A172 (cell line): ENCODE measurements around the gene E2F6. TPM values are rescaled to one million over a fixed set of nuclear protein-coding genes. Genes with fewer than 3 reads are reported as not detected.
A peak's percentile ranks its signal among the peaks of the same experiment; 100 is the strongest.

Experiments
- DNase-seq: peaks from one replicate; pipeline ENCODE4 v3.0.0-alpha.2; 2015; ENCODE audit warnings: low spot score
- total RNA-seq: library from RNA; depleted of rRNA; stranded (reverse); fragments of >200 nt; shearing (Covaris generic); gene quantifications from 2 replicates; pipeline ENCODE4 v1.2.3, GENCODE V29; 2014

Gene E2F6
- total RNA-seq, 1 experiment from 2014 or later, result 38.8 TPM

- DNase-seq, result no peak
Measured at GRCh38 chr2:11493282-11493681, 27.3 kb upstream of the E2F6 start.

GRCh38 chr2:11492720-11493119 is 26.8 kb upstream of the E2F6 start:
- DNase-seq, result no peak

DNA sequence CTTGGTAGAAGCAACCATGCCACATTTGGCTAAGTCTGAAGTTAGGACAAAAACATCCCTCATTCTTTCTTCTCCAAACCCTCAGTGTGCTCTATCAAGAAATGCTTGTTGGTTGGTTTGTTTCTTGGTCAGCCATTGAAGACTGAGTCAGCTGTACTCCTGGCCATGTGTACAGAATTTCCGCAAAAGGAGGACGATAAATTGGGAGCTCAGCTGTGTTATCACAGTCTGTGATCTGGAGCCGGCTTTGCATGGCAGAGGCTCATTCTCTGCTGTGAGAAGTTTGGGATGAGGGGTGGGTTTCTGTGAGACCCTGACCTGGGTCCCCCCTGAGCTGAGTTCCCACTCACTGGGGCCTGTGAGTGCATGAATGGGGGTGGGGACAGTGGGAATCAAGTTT is 26.3 kb upstream of the E2F6 start:
- DNase-seq, result no peak

DNA sequence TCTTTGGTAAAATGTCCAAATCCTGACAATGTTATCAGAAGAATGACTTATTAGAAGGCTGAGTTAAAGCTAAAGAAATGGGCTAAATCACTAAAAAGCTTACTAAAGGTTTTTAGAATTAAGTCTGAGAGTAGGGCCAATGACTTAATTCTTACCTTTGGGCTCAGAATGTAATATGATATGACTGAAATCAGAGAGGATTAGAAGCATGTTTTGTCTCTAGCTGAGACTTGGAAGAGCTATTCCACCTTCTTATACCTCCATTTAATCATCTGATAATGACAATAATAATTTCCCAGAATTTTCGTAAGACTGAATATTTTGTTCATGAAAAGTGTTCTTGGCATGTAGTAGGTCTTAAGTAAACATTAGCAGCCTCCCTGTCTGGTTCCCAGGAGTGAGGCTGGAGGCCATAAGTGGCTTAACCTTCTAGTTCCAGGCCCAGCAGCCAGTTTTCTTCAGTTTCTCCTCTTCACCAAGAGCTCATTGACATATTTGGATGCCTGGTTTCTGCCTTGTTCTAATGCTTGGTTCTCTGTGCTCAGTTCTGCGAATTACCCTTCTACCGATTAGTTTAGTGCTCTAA is 25.5 kb upstream of the E2F6 start:
- no peak for DNase-seq

- DNase-seq, result no peak
Measured at GRCh38 chr2:11490194-11490593, 24.2 kb upstream of the E2F6 start.

GRCh38 chr2:11488809-11489208 is 22.8 kb upstream of the E2F6 start:
- no peak for DNase-seq

DNA sequence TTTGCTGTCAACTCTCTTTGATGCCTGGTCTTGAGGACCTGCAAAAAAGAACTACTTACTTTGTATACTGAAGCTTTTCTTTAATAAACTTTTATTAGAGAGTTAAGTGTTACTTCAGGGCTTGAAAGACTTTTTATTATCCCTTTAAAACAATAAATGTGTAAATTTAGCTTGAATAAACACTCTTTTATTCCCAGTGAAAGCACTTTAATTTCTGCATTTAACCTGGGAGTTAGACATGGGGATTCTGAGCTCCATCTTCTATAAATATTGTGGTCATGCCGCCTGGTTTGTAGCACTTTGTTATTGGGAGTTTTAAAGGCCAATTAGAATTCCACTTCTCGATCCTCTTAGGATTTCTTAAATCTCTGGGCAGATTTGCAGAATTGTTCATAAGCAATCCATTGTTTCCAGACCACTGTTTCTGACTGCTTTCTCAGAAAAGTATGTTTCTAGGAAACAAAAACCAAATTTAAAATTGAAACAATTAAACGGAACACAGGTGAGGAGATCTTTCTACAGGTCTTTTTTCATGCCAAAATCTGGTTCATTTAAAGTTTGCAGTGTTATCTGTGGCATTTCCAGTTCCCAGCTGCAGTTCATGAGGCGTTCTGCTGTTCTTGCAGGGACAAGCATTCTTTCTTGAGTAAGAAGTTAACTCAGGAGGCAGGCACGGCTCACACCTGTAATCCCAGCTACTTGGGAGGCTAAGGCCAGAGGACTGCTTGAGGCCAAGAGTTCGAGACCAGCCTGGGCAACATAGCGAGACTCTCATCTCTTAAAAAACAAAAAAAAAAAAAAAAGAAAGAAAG is 18.1 kb upstream of the E2F6 start:
- DNase-seq, result no peak

DNA sequence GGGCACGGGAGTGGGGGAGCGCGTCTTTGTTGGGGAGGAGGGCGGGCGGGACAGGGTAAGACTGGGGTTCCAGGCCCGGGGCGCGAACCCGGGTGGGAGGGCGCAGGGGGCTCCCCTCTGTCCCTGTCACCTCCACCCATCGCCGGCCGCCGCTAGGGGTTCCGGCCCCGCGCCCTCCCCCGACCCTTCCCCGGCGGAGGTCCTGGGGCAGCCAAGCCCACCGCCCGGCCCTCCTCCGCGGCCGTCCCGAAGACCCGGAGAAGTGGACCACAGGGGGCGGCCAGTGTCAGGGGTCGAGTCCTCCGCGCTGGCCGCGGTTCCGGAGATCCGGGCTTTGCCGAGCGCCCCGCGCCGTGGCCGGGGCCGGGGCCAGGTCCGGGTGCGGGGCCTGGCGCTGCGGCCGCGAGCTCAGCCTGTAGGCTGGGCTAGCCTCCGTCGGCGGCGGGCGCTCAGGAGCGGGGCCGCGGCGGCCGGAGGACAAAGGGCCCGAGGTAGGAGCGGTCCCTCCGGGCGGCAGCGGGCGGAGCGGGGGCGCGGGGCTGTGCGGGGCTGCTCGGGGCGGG is 16.6 kb upstream of the E2F6 start:
- DNase-seq, result no peak

GRCh38 chr2:11481789-11482472 is 16.0 kb upstream of the E2F6 start:
- DNase-seq, result no peak

DNA sequence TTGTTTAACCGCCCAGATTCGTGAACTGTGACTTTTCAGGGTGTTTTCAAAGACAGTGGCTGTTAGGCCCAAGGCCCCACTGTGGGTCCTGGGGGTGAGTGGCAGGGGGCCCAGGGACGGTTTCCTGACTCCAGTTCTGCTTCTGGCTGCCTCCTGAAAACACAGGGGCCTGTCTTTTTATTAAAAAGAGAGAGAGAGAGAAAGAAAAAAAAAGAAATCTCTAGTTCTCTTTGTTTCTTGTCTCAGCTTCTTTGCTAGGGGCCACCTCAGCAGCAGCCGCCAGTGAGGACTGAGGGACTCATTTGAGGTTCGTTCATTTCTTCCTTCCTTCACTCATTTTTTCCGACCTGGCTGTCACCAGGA is 15.4 kb upstream of the E2F6 start:
- DNase-seq, result no peak

GRCh38 chr2:11480859-11481258 is 14.9 kb upstream of the E2F6 start:
- no peak for DNase-seq

GRCh38 chr2:11480406-11480805 is 14.4 kb upstream of the E2F6 start:
- no peak for DNase-seq

- DNase-seq, result no peak
Measured at GRCh38 chr2:11478899-11479605, 13.1 kb upstream of the E2F6 start.

DNA sequence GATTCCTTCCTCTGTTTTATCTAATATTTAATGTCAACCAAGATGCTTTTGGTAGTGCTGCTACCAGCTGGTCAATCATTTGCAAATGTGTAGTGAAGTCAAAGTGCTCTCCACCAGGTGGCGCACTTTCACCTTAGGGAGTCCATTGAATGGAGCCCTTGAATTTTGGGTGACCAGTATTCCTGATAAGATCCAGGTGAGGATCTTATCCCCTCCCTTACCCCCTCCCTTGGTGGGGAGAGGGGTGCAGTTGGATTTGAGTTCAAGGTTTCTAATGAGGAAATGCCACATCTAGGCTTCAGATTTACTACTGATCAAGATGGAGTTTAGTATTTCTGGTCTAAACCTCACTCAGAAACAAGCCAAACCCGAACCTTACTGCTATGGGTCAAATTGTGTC is 12.0 kb upstream of the E2F6 start:
- peak; percentile 85 for DNase-seq

- DNase-seq, result no peak
Measured at GRCh38 chr2:11473659-11474433, 7.9 kb upstream of the E2F6 start.

- no peak for DNase-seq
Measured at GRCh38 chr2:11467749-11468148, 1.8 kb upstream of the E2F6 start.

GRCh38 chr2:11467129-11467649 is 1.2 kb upstream of the E2F6 start:
- DNase-seq, result no peak

DNA sequence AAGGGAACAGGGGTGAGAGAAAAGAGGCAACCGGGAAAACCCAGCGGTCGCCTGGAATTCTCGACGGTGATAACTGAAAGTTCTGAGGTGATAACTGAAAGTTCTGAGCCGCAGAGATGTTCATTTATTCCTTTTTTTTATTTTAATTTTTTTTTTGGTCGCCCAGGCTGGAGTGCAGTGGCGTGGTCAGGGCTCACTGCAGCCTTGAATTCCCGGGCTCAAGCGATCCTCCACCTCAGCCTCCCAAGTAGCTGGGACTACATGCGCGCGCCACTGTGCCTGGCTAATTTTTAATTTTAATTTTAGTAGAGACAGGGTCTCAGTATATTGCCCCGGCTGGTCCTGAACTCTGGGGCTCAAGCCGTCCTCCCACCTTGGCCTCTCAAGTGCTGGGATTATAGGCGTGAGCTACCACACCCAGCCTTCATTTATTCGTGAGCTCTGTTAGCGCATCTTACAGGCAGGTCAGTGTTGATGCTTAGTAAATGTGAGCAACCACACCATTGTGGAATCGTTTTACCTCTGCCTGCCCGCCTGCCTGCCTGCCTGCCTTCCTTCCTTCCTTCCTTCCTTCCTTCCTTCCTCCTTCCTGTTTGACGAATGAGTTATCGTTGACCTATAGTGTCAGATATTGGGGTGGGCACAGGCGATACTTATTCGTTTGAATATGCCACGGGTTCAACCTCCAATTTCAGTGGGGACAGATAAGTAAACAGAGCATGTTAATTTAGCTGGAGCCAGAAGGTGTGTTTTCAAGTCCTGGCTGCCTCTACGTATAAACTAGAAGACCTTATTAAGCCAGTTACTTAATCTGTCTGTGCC is 557 bp upstream of the E2F6 start:
- DNase-seq, result no peak

GRCh38 chr2:11465110-11465484 is 864 bp downstream of the E2F6 start:
- no peak for DNase-seq

DNA sequence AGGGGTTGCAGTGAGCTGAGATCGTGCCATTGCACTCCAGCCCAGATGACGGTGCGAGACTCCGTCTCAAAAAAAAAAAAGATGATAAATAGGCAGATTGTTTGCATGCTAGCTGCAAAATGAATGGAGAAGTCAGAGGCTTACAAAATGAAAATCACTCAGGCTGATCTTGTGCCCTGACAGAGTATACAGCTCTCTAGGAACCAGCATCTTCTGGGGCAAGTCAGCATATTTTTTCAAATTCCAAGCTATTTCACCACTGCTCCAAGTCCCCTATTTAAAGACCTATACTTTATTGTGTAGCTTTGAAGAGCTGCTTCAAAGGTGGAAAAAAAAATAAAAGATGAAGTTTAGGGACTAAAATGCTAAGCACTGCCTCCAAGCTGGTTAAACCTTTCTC is 6.1 kb downstream of the E2F6 start:
- DNase-seq, result no peak
